ENCODE results near the gene R3HDM2.
"Not testable (repeated sequence)": the region's sequence is repeated elsewhere in the genome, so short reads cannot be mapped to it uniquely, and the experiment has no call there.

R3HDM2 gene

GRCh38 chr12:57419495-57419894, 11.3 kb downstream of the R3HDM2 start:
- no peak for DNase-seq

GRCh38 chr12:57418255-57418654, 12.6 kb downstream of the R3HDM2 start:
- no peak for DNase-seq

GRCh38 chr12:57416039-57416996, 14.5 kb downstream of the R3HDM2 start:
- DNase-seq, result no peak

GRCh38 chr12:57415088-57415487, 15.8 kb downstream of the R3HDM2 start:
- DNase-seq, result no peak

DNA sequence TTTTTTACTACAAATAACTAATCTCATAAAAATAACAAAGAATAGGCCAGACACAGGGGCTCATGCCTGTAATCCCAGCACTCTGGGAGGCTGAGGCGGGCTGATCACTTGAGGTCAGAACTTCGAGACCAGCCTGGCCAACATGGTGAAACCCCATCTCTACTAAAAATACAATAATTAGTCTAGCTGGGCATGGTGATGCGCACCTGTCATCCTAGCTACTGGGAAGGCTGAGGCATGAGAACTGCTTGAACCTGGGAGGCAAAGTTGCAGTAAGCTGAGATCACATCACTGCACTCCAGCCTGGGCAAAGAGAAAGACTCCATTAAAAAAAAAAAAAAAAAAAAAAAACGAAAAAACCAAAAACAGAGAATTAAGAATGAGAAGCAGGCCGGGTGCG, 16.7 kb downstream of the R3HDM2 start:
- DNase-seq, result not testable (repeated sequence)

DNA sequence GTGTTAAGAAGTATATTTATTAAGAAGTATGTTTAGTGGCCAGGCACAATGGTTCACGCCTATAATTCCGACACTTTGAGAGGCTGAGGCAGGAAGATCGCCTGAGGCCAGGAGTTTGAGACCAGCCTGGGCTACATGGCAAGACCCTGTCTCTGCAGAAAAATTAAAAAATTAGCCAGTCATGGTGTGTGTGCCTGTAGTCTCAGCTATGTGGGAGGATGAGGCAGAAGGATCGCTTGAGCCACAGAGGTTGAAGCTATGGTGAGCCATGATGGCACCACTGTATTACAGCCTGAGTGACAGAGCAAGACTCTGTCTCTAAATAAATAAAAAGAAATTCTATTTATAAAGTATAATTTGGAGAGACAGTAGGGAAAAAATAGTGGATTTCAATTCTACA, 20.3 kb downstream of the R3HDM2 start:
- DNase-seq, result no peak

DNA sequence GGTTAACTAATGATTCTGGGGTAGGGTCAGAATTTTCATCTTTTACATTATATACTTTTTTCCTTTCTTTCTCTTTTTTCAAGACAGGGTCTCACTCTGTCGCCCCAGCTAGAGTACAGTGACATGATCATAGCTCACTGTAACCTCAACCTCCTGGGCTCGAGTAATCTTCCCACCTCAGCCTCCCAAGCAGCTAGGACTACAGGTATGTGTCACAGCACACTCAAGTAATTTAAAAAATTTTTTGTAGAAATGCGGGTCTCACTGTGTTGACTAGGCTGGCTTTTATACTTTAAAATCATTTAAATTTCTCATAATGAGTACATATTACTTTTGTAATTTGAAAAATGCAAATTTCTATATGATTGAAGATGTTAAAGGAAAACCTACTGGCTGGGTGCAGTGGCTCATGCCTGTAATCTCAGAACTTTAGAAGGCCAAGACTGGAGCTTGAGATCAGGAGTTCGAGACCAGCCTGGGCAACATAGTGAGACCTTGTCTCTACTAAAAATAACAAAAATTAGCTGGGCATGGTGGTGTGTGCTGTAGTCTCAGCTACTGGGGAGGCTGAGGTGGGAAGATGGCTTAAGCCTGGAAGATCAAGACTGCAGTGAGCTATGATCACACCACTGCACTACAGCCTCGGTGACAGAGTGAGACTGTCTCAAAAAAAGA, 25.7 kb downstream of the R3HDM2 start:
- no peak for DNase-seq

DNA sequence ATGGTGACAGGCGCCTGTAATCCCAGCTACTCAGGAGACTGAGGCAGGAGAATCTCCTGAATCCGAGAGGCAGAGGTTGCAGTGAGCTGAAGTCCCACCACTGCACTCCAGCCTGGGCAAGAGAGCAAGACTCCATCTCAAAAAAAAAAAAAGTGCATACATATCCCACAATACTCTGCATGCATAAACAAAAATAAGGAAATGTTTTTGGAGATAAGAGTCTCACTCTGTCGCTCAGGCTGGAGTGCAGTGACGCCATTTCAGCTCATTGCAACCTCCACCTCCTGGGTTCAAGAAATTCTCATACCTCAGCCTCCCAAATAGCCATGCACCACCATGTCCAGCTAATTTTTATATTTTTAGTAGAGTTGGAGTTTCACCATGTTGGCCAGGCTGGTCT, 28.7 kb downstream of the R3HDM2 start:
- not testable (repeated sequence) for DNase-seq

DNA sequence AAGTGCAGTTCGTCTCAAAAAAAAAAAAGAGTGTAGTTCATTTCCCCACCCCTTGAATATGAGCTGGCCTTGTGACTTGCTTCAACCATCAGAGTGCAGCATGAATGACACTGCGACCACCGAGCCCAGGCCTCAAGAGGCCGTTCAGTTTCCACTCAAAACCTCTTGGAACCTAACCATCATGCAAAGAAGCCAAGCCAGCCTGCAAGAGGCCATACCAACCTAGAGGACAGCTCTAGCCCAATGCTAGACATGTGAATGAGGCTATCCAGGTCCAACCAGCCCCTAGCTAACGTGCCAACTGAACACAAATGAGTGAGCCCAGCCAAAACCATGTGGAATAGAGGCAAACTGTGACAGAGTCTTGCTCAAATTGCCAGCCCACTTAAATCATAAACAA, 29.7 kb downstream of the R3HDM2 start:
- DNase-seq, result peak; percentile 24

GRCh38 chr12:57399718-57400463, 31.0 kb downstream of the R3HDM2 start:
- DNase-seq, result not testable (repeated sequence)

- DNase-seq, result no peak
These were observed 33.4 kb downstream of the R3HDM2 start for GRCh38 chr12:57397441-57397840.

GRCh38 chr12:57395121-57395520, 35.7 kb downstream of the R3HDM2 start:
- no peak for DNase-seq

DNA sequence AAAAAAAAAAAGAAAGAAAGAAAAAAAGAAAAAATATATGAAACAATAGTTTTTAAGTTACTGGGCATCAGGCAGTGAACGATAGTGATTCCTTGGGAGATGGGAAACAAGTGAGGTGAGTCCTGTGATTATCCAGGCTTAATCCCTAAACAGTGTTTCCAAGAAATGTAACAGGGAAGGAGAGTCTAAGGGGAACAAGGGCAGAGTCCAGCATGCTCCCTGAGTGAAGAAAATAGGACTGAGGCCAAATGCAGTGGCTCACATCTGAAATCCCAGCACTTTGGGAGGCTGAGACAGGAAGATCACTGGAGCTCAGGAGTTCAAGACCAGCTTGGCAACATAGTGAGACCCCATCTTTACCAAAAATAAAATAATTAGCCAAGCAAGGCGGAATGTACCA, 40.7 kb downstream of the R3HDM2 start:
- DNase-seq, result no peak

- no peak for DNase-seq
These were observed 41.8 kb downstream of the R3HDM2 start for GRCh38 chr12:57389033-57389432.

GRCh38 chr12:57388425-57388824, 42.4 kb downstream of the R3HDM2 start:
- no peak for DNase-seq

DNA sequence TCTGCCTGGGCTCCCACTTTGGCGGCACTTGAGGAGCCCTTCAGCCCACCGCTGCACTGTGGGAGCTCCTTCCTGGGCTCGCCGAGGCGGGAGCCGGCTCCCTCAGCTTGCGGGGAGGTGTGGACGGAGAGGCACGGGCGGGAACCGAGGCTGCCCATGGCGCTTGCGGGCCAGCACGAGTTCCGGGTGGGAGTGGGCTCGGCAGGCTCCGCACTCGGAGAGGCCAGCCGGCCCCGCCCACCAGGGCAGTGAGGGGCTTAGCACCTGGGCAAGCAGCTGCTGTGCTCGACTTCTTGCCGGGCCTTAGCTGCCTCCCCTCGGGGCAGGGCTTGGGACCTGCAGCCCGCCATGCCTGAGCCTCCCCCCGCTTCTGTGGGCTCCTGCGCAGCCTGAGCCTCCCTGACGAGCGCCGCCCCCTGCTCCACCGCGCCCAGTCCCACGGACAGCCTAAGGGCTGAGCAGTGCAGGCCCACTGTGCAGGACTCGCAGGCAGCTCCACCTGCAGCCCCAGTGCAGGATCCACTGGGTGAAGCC, 44.6 kb downstream of the R3HDM2 start:
- DNase-seq, result no peak

GRCh38 chr12:57385586-57385985, 45.3 kb downstream of the R3HDM2 start:
- no peak for DNase-seq

DNA sequence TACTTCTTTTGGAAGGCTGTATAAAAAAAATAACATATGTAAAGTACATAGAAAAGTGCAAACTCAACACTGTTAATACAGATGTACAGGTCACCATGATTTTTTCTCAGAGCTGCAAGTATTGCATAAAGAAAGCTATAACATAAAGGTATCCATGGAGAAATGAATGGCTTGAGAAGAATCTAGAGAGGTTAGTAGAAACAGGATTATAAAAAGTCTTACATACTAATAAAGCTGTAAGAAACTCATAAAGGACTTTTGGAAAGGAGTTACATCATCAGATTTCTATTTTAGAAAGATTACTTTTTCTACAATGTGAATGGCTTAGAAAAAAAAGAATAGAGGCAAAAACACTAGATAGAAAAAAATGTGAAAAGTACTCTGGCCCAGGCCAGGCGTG, 46.4 kb downstream of the R3HDM2 start:
- DNase-seq, result no peak

GRCh38 chr12:57381693-57382220, 49.1 kb downstream of the R3HDM2 start:
- no peak for DNase-seq

DNA sequence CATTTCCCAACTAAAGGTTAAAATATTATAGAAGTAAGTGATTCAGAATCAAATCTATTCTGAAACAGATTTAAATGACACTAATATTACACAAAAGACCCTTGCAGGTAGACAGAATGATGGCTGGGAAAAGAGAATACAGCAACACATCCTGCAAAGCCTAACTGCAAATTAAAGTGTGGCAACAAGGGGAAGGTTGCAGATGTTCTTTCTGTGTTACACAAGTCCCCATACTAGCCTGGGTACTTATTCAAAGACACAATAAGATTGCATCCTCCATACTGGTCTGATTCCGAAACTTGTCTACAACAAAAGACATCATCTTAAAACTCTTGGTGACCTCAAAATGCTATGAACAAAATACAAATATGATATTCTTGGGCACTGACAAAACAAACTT, 50.5 kb downstream of the R3HDM2 start:
- DNase-seq, result no peak

- DNase-seq, result no peak
These were observed 53.6 kb downstream of the R3HDM2 start for GRCh38 chr12:57377103-57377840.

DNA sequence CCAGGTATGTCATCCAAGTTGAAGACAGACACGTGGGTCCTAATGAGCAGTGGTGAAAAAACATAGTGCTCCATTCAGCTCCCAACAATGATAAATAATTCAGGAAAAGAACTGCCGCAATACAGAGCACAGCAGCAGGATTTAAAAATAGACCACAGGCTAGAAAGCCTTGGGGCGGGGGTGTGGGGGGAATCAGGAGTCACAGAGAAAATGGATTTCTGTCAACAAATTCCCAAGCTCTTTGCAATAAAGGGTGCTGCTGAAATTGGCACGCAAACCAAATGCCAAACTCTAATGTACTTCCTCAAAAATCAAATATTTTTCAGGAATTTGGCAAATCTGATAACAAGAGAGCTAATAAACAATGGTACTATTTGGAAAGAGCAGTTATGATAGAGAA, 58.6 kb downstream of the R3HDM2 start:
- DNase-seq, result no peak

Measured in NCI-H2029 treated with DMSO at 0.1 percent for 48 hours (cell line).